Activated CD4-positive, alpha-beta memory T cell treated with anti-CD3 and anti-CD28 coated beads for 36 hours (primary cell): ENCODE results near the gene AGT. TPM values are rescaled to one million over a fixed set of nuclear protein-coding genes. Genes with fewer than 3 reads are reported as not detected.

Source experiments
- CTCF ChIA-PET: fragments of 350-600 bp; sonication (Branson Sonifier 250); formaldehyde crosslinking; loops from one replicate; lab custom pipeline; 2021; ENCODE audit warnings: antibody characterized with exemption, inconsistent platforms; lab: Charles Lee
- POLR2A ChIA-PET: fragments of 350-600 bp; sonication (Branson Sonifier 250); formaldehyde crosslinking; loops from one replicate; lab custom pipeline; 2021; ENCODE audit warnings: antibody characterized with exemption; lab: Charles Lee
- DNase-seq: peaks from one replicate; pipeline ENCODE4 v3.0.0-alpha.2; 2020
- H3K27ac Mint-ChIP-seq: one replicate; pipeline ENCODE4 v1.8.0; 2021; ENCODE audit warnings: mixed read lengths
- H3K27me3 Mint-ChIP-seq: one replicate; pipeline ENCODE4 v1.8.0; 2021; ENCODE audit warnings: mixed read lengths
- H3K36me3 Mint-ChIP-seq: one replicate; pipeline ENCODE4 v1.8.0; 2021; ENCODE audit warnings: mixed read lengths
- H3K4me1 Mint-ChIP-seq: one replicate; pipeline ENCODE4 v1.8.0; 2021; ENCODE audit warnings: low read depth, mixed read lengths
- H3K4me3 Mint-ChIP-seq: one replicate; pipeline ENCODE4 v1.8.0; 2021; ENCODE audit warnings: mild to moderate bottlenecking, mixed read lengths
- H3K9me3 Mint-ChIP-seq: one replicate; pipeline ENCODE4 v1.8.0; 2021; ENCODE audit warnings: mixed read lengths
- intact Hi-C: fragments of 100-400 bp; cut with micrococcal nuclease; formaldehyde crosslinking; loops from one replicate; pipeline ENCODE4 v1.15.1; 2023
- total RNA-seq, 2 experiments: library from RNA; stranded (reverse); gene quantifications; one replicate each; pipeline ENCODE4 v1.2.3, GENCODE V29; 2021

The AGT gene
- total RNA-seq = not detected

- CTCF ChIA-PET = no interaction called here
- Mint-ChIP-seq H3K9me3 (peaks cover 10% of the 10 kb centered on the region), H3K27me3 (peaks cover 9% of the 10 kb centered on the region), H3K4me1 (no peaks in the 10 kb centered on the region), H3K4me3 (no peak within 1 kb of the TSS), H3K36me3 (no peaks in the 10 kb centered on the region), H3K27ac (no peak within 1 kb of the TSS)
- intact Hi-C loops = no loop called here
- no peak for DNase-seq
- POLR2A ChIA-PET = no interaction called here
These were observed at the start of gene AGT for GRCh38 chr1:230713915-230714764. Gene AGT, minus strand, starts transcription at chr1:230714122. Its CDS starts 3,299 bp downstream, at chr1:230710823.

- intact Hi-C loops = no loop called here
- Mint-ChIP-seq H3K9me3 (no peaks in the 10 kb centered on the region), H3K27me3 (no peaks in the 10 kb centered on the region), H3K4me1 (no peaks in the 10 kb centered on the region), H3K4me3 (no peak overlapping the region), H3K27ac (no peak overlapping the region), H3K36me3 (no peaks in the 10 kb centered on the region)
- no peak for DNase-seq
- ChIA-PET POLR2A (no interaction called here), CTCF (no interaction called here)
These were observed 47.7 kb upstream of the AGT start for GRCh38 chr1:230761443-230762167.

- no peak overlapping the region for H3K27ac Mint-ChIP-seq
- POLR2A ChIA-PET = no interaction called here
- no peaks in the 10 kb centered on the region for H3K4me1 Mint-ChIP-seq
- no peaks in the 10 kb centered on the region for H3K9me3 Mint-ChIP-seq
- no peak overlapping the region for H3K4me3 Mint-ChIP-seq
- intact Hi-C loops = no loop called here
- H3K36me3 Mint-ChIP-seq = no peaks in the 10 kb centered on the region
- CTCF ChIA-PET = no interaction called here
- DNase-seq = no peak
- no peaks in the 10 kb centered on the region for H3K27me3 Mint-ChIP-seq
These were observed 46.5 kb upstream of the AGT start for GRCh38 chr1:230760360-230760827.

- no peaks in the 10 kb centered on the region for H3K9me3 Mint-ChIP-seq
- DNase-seq = no peak
- peaks cover 2% of the 10 kb centered on the region for H3K27me3 Mint-ChIP-seq
- intact Hi-C loops = no loop called here
- H3K36me3 Mint-ChIP-seq = no peaks in the 10 kb centered on the region
- CTCF ChIA-PET = no interaction called here
- H3K4me1 Mint-ChIP-seq = no peaks in the 10 kb centered on the region
- POLR2A ChIA-PET = no interaction called here
- H3K27ac Mint-ChIP-seq = no peak overlapping the region
- no peak overlapping the region for H3K4me3 Mint-ChIP-seq
These were observed 45.6 kb upstream of the AGT start for GRCh38 chr1:230759369-230760065.

GRCh38 chr1:230758709-230759368 lies 44.9 kb upstream of the AGT start:
- H3K27ac Mint-ChIP-seq = no peak overlapping the region
- no peaks in the 10 kb centered on the region for H3K4me1 Mint-ChIP-seq
- DNase-seq = no peak
- ChIA-PET POLR2A (no interaction called here), CTCF (no interaction called here)
- H3K9me3 Mint-ChIP-seq = no peaks in the 10 kb centered on the region
- intact Hi-C loops = no loop called here
- H3K4me3 Mint-ChIP-seq = no peak overlapping the region
- H3K36me3 Mint-ChIP-seq = no peaks in the 10 kb centered on the region
- H3K27me3 Mint-ChIP-seq = peaks cover 2% of the 10 kb centered on the region

- no peaks in the 10 kb centered on the region for H3K4me1 Mint-ChIP-seq
- CTCF ChIA-PET = no interaction called here
These were observed 44.2 kb upstream of the AGT start for GRCh38 chr1:230757856-230758708.

GRCh38 chr1:230754796-230755195 lies 40.9 kb upstream of the AGT start:
- intact Hi-C loops = no loop called here
- H3K27me3 Mint-ChIP-seq = peaks cover 3% of the 10 kb centered on the region
- no peak for DNase-seq
- no peak overlapping the region for H3K4me3 Mint-ChIP-seq
- H3K4me1 Mint-ChIP-seq = no peaks in the 10 kb centered on the region
- no peaks in the 10 kb centered on the region for H3K36me3 Mint-ChIP-seq
- ChIA-PET POLR2A (interaction anchor here (0.6 kb wide), 1 partner anchor 25 kb away, joined by 3 read pairs; no protein-coding TSS in a partner anchor), CTCF (no interaction called here)
- H3K9me3 Mint-ChIP-seq = no peaks in the 10 kb centered on the region
- no peak overlapping the region for H3K27ac Mint-ChIP-seq

More at GRCh38 chr1:230757856-230758708, 44.2 kb upstream of the AGT start:
- no peak overlapping the region for H3K27ac Mint-ChIP-seq
- peaks cover 2% of the 10 kb centered on the region for H3K27me3 Mint-ChIP-seq
- POLR2A ChIA-PET = no interaction called here
- no peak overlapping the region for H3K4me3 Mint-ChIP-seq
- intact Hi-C loops = no loop called here
- H3K36me3 Mint-ChIP-seq = no peaks in the 10 kb centered on the region
- no peak for DNase-seq
- H3K9me3 Mint-ChIP-seq = no peaks in the 10 kb centered on the region

GRCh38 chr1:230753586-230754251 lies 39.8 kb upstream of the AGT start:
- peaks cover 4% of the 10 kb centered on the region for H3K27me3 Mint-ChIP-seq
- peak; percentile 45 for DNase-seq
- H3K36me3 Mint-ChIP-seq = no peaks in the 10 kb centered on the region
- intact Hi-C loops = no loop called here
- H3K4me3 Mint-ChIP-seq = no peak overlapping the region
- no peak overlapping the region for H3K27ac Mint-ChIP-seq
- CTCF ChIA-PET = no interaction called here
- H3K4me1 Mint-ChIP-seq = no peaks in the 10 kb centered on the region
- POLR2A ChIA-PET = no interaction called here
- no peaks in the 10 kb centered on the region for H3K9me3 Mint-ChIP-seq

- Mint-ChIP-seq H3K36me3 (no peaks in the 10 kb centered on the region), H3K9me3 (no peaks in the 10 kb centered on the region), H3K27ac (no peak overlapping the region), H3K4me3 (no peak overlapping the region), H3K27me3 (peaks cover 5% of the 10 kb centered on the region), H3K4me1 (no peaks in the 10 kb centered on the region)
- ChIA-PET POLR2A (no interaction called here), CTCF (no interaction called here)
- intact Hi-C loops = no loop called here
- no peak for DNase-seq
These were observed 39.3 kb upstream of the AGT start for GRCh38 chr1:230753191-230753585.

- no peaks in the 10 kb centered on the region for H3K36me3 Mint-ChIP-seq
- intact Hi-C loops = no loop called here
These were observed 38.5 kb upstream of the AGT start for GRCh38 chr1:230752407-230752806.

More at GRCh38 chr1:230752407-230752806, 38.5 kb upstream of the AGT start:
- peaks cover 5% of the 10 kb centered on the region for H3K27me3 Mint-ChIP-seq
- H3K9me3 Mint-ChIP-seq = no peaks in the 10 kb centered on the region
- ChIA-PET CTCF (no interaction called here), POLR2A (no interaction called here)
- no peak overlapping the region for H3K27ac Mint-ChIP-seq
- no peaks in the 10 kb centered on the region for H3K4me1 Mint-ChIP-seq
- H3K4me3 Mint-ChIP-seq = no peak overlapping the region
- DNase-seq = no peak
